Stomach (tissue), 4 donors: ENCODE data around the gene PCDHGC4.

Source experiments
- EP300 ChIP-seq: sonication (generic); formaldehyde crosslinking; IDR thresholded peaks from one replicate; pipeline ENCODE4 v1.6.1; 2017; ENCODE audit warnings: antibody characterized with exemption
- POLR2A ChIP-seq, 4 donors: fragments of 450-650 bp; IDR thresholded peaks; one replicate each; pipeline ENCODE4 v1.6.1; 2016; ENCODE audit warnings: antibody characterized with exemption in 4 of 4, control low read depth in 2 of 4, mild to moderate bottlenecking in 1 of 4, moderate library complexity in 1 of 4
- POLR2AphosphoS5 ChIP-seq, 3 donors: sonication (generic); formaldehyde crosslinking; IDR thresholded peaks; one replicate each; pipeline ENCODE4 v1.6.1; 2016; ENCODE audit warnings: antibody characterized with exemption in 3 of 3
- TF ChIP-seq, protein P1 (sequence below), 7 experiments: fragments of 450-650 bp in 4 of 7; fragments of 200-600 bp in 3 of 7; sonication (generic) in 3 of 7; IDR thresholded peaks; one replicate each; pipeline ENCODE4 v1.5.1; 2016 to 2019; ENCODE audit warnings: antibody characterized with exemption in 7 of 7, control low read depth in 2 of 7, mild to moderate bottlenecking in 1 of 7

GRCh38 chr5:141485321-141486055 is 658 bp downstream of the PCDHGC4 start:
- TF ChIP-seq, protein P1, sequence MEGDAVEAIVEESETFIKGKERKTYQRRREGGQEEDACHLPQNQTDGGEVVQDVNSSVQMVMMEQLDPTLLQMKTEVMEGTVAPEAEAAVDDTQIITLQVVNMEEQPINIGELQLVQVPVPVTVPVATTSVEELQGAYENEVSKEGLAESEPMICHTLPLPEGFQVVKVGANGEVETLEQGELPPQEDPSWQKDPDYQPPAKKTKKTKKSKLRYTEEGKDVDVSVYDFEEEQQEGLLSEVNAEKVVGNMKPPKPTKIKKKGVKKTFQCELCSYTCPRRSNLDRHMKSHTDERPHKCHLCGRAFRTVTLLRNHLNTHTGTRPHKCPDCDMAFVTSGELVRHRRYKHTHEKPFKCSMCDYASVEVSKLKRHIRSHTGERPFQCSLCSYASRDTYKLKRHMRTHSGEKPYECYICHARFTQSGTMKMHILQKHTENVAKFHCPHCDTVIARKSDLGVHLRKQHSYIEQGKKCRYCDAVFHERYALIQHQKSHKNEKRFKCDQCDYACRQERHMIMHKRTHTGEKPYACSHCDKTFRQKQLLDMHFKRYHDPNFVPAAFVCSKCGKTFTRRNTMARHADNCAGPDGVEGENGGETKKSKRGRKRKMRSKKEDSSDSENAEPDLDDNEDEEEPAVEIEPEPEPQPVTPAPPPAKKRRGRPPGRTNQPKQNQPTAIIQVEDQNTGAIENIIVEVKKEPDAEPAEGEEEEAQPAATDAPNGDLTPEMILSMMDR (IDR thresholded peaks at IDR 0.05) = no peak
- TF ChIP-seq POLR2A (IDR thresholded peaks at IDR 0.05) (no peak), POLR2AphosphoS5 (IDR thresholded peaks at IDR 0.05) (no peak), EP300 (no peak)
